MCF 10A (cell line): ENCODE data around the gene C8B. TPM values are rescaled to one million over a fixed set of nuclear protein-coding genes. Genes with fewer than 3 reads are reported as not detected.

Source experiments
- BruUV-seq: library from RNA; stranded (reverse); fragments of 400-500 nt; replicated peaks from 2 replicates; lab custom pipeline; 2021; lab: Mats Ljungman, UMichigan
- CTCF ChIA-PET: fragments of 300-600 bp; sonication (Branson Sonifier 250); formaldehyde crosslinking; extraction: SDS; loops from one replicate; lab custom pipeline; 2021; ENCODE audit warnings: antibody characterized with exemption, inconsistent platforms; lab: Yijun Ruan, JAX
- POLR2A ChIA-PET: fragments of 300-600, 350-650 bp; sonication (Branson Sonifier 250); formaldehyde crosslinking; extraction: SDS; loops from one replicate; lab custom pipeline; 2020; ENCODE audit warnings: antibody characterized with exemption, inconsistent platforms; lab: Yijun Ruan, JAX
- DNase-seq: peaks from one replicate; pipeline ENCODE4 v3.0.0-alpha.2; 2018; ENCODE audit not compliant: unreplicated experiment
- H3K27ac Mint-ChIP-seq: one replicate; pipeline ENCODE4 v1.8.0; 2022; ENCODE audit warnings: mild to moderate bottlenecking, low read depth, mixed read lengths; ENCODE audit not compliant: unreplicated experiment
- H3K27me3 Mint-ChIP-seq: one replicate; pipeline ENCODE4 v1.8.0; 2022; ENCODE audit warnings: mixed read lengths; ENCODE audit not compliant: insufficient read depth, unreplicated experiment
- H3K36me3 Mint-ChIP-seq: one replicate; pipeline ENCODE4 v1.8.0; 2022; ENCODE audit warnings: mild to moderate bottlenecking, moderate library complexity, mixed read lengths; ENCODE audit not compliant: insufficient read depth, unreplicated experiment
- H3K4me1 Mint-ChIP-seq: one replicate; pipeline ENCODE4 v1.8.0; 2022; ENCODE audit warnings: mixed read lengths; ENCODE audit not compliant: insufficient read depth, unreplicated experiment
- H3K4me3 Mint-ChIP-seq: one replicate; pipeline ENCODE4 v1.8.0; 2022; ENCODE audit warnings: mild to moderate bottlenecking, moderate library complexity, mixed read lengths; ENCODE audit not compliant: unreplicated experiment
- H3K9me3 Mint-ChIP-seq: one replicate; pipeline ENCODE4 v1.8.0; 2022; ENCODE audit warnings: mixed read lengths; ENCODE audit not compliant: unreplicated experiment
- CTCF ChIP-seq: fragments of 200-600 bp; IDR thresholded peaks from one replicate; pipeline ENCODE4 v1.8.0; 2022; ENCODE audit warnings: antibody characterized with exemption, mild to moderate bottlenecking; ENCODE audit not compliant: unreplicated experiment
- intact Hi-C: fragments of 100-400 bp; cut with micrococcal nuclease; formaldehyde crosslinking; loops from 2 replicates; pipeline ENCODE4 v1.14.1; 2022
- total RNA-seq: library from RNA; stranded (reverse); gene quantifications from 2 replicates; pipeline ENCODE4 v1.2.3, GENCODE V29; 2022

The C8B gene
- total RNA-seq, 1 experiment from 2014 or later = not detected

GRCh38 chr1:56922070-56922469, 43.7 kb downstream of the C8B start:
- intact Hi-C loops = no loop called here
- ChIA-PET POLR2A (no interaction called here), CTCF (interaction anchor here (0.6 to 1.1 kb wide), 2 partner anchors 1345 to 1520 kb away, joined by 3 read pairs; no protein-coding TSS in a partner anchor)
- Mint-ChIP-seq H3K4me1 (no peaks in the 10 kb centered on the region), H3K36me3 (no peaks in the 10 kb centered on the region), H3K27ac (no peak overlapping the region), H3K27me3 (no peaks in the 10 kb centered on the region), H3K4me3 (no peak overlapping the region), H3K9me3 (no peaks in the 10 kb centered on the region)
- no TSS peak for BruUV-seq
- DNase-seq = no peak
- no peak for TF ChIP-seq CTCF

- no peaks in the 10 kb centered on the region for H3K9me3 Mint-ChIP-seq
- H3K27ac Mint-ChIP-seq = no peak overlapping the region
- H3K4me3 Mint-ChIP-seq = no peak overlapping the region
- intact Hi-C loops = no loop called here
- POLR2A ChIA-PET = no interaction called here
- no peak for DNase-seq
- CTCF ChIA-PET = interaction anchor here (1.1 kb wide), 1 partner anchor 1519 kb away, joined by 3 read pairs; no protein-coding TSS in a partner anchor
- H3K4me1 Mint-ChIP-seq = no peaks in the 10 kb centered on the region
- no peaks in the 10 kb centered on the region for H3K27me3 Mint-ChIP-seq
- BruUV-seq = no TSS peak
- no peak for TF ChIP-seq CTCF
- H3K36me3 Mint-ChIP-seq = no peaks in the 10 kb centered on the region
Observed at GRCh38 chr1:56921479-56921878, 44.3 kb downstream of the C8B start.

GRCh38 chr1:56920591-56921001, 45.2 kb downstream of the C8B start:
- no TSS peak for BruUV-seq
- POLR2A ChIA-PET = no interaction called here
- no peak overlapping the region for H3K4me3 Mint-ChIP-seq
- no peak overlapping the region for H3K27ac Mint-ChIP-seq
- intact Hi-C loops = no loop called here
- CTCF ChIA-PET = no interaction called here
- H3K27me3 Mint-ChIP-seq = no peaks in the 10 kb centered on the region
- no peaks in the 10 kb centered on the region for H3K36me3 Mint-ChIP-seq
- TF ChIP-seq CTCF = no peak
- H3K9me3 Mint-ChIP-seq = no peaks in the 10 kb centered on the region
- no peak for DNase-seq
- H3K4me1 Mint-ChIP-seq = no peaks in the 10 kb centered on the region

- no peak for TF ChIP-seq CTCF
- no peaks in the 10 kb centered on the region for H3K4me1 Mint-ChIP-seq
- no peak overlapping the region for H3K27ac Mint-ChIP-seq
- BruUV-seq = no TSS peak
- no peak for DNase-seq
- H3K9me3 Mint-ChIP-seq = no peaks in the 10 kb centered on the region
- intact Hi-C loops = no loop called here
- ChIA-PET CTCF (interaction anchor here (0.7 kb wide), 1 partner anchor 63 kb away, joined by 3 read pairs; no protein-coding TSS in a partner anchor), POLR2A (no interaction called here)
- H3K4me3 Mint-ChIP-seq = no peak overlapping the region
- no peaks in the 10 kb centered on the region for H3K36me3 Mint-ChIP-seq
- H3K27me3 Mint-ChIP-seq = no peaks in the 10 kb centered on the region
Observed at GRCh38 chr1:56917356-56917755, 48.5 kb downstream of the C8B start.
